Measurements from ENCODE around the gene DDX47. TPM values are rescaled to one million over a fixed set of nuclear protein-coding genes. Genes with fewer than 3 reads are reported as not detected.

The DDX47 gene
- total RNA-seq, 1 donor from 2014 or later: 45.1 TPM

GRCh38 chr12:12791756-12792369 lies 21.3 kb upstream of the DDX47 start:
- peaks cover 23% of the 10 kb centered on the region for H3K4me1 ChIP-seq
- no peaks in the 10 kb centered on the region for H3K27me3 ChIP-seq (ENCODE audit: low read depth)
- no peak for DNase-seq
- no peaks in the 10 kb centered on the region for H3K9me3 ChIP-seq
- no peaks in the 10 kb centered on the region for H3K36me3 ChIP-seq
- intact Hi-C loops (cut with DNase I): no loop called here
- H3K4me3 ChIP-seq: no peak overlapping the region
- ATAC-seq: no peak
- no peak for TF ChIP-seq CTCF (IDR thresholded peaks at IDR 0.05)
- H3K27ac ChIP-seq: peak overlapping the region; percentile 1

- no peaks in the 10 kb centered on the region for H3K36me3 ChIP-seq
- TF ChIP-seq CTCF (IDR thresholded peaks at IDR 0.05): no peak
- H3K4me1 ChIP-seq: peaks cover 20% of the 10 kb centered on the region
- H3K9me3 ChIP-seq: no peaks in the 10 kb centered on the region
- no peak for DNase-seq
- no peak overlapping the region for H3K27ac ChIP-seq
- intact Hi-C loops (cut with DNase I): no loop called here
- no peaks in the 10 kb centered on the region for H3K27me3 ChIP-seq (ENCODE audit: low read depth)
- H3K4me3 ChIP-seq: no peak overlapping the region
- ATAC-seq: no peak
These were observed 20.7 kb upstream of the DDX47 start for GRCh38 chr12:12792421-12792820.

DNA sequence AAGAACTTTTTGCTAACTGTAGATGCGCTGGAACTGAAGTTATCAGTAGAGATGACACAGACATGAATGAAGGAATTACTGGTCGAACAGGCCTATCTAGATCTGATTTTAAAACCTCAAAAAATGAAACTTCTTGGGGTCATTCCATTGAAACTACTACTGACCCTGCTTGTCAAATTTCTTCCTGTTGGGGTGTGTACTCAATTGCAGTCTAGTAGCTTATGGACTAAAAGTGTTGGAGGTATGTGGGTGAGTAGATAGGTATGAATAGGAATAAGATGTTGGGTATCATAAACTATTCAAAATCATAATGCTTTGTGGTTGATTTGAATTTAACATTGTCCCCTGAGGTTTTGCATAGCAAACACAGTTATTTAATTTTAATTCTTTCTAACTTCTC lies 18.5 kb upstream of the DDX47 start:
- Histone ChIP-seq H3K4me3 (no peak overlapping the region), H3K9me3 (no peaks in the 10 kb centered on the region), H3K27me3 (ENCODE audit: low read depth) (no peaks in the 10 kb centered on the region), H3K36me3 (no peaks in the 10 kb centered on the region), H3K4me1 (no peaks in the 10 kb centered on the region), H3K27ac (no peak overlapping the region)
- DNase-seq (no peak), ATAC-seq (no peak)
- intact Hi-C loops (cut with DNase I): no loop called here
- no peak for TF ChIP-seq CTCF (IDR thresholded peaks at IDR 0.05)

DNA sequence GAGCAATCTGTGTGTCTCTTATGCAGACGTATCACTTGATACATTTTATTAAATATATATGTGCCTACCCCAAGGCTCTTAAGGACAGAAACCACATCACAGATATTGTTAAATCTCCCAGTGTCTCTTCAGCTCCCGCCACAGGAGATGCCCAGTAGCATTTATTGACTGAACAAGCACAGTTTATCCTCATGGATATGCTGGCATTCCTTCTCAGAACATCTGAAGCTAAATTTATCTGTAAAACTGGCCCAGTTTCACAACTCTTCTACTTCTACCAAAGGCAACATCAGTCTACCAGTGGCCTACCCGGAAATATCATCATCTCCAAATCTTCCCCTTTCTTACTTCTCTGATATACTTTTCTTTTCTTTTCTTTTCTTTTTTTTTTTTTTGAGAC lies 17.0 kb upstream of the DDX47 start:
- no peak for ATAC-seq
- no peaks in the 10 kb centered on the region for H3K4me1 ChIP-seq

GRCh38 chr12:12796928-12797793 lies 16.0 kb upstream of the DDX47 start:
- no peak for ATAC-seq
- H3K36me3 ChIP-seq: no peaks in the 10 kb centered on the region
- DNase-seq: no peak
- H3K27ac ChIP-seq: no peak overlapping the region
- H3K4me3 ChIP-seq: no peak overlapping the region
- no peaks in the 10 kb centered on the region for H3K27me3 ChIP-seq (ENCODE audit: low read depth)
- TF ChIP-seq CTCF (IDR thresholded peaks at IDR 0.05): no peak
- H3K4me1 ChIP-seq: no peaks in the 10 kb centered on the region
- no peaks in the 10 kb centered on the region for H3K9me3 ChIP-seq
- intact Hi-C loops (cut with DNase I): no loop called here

More for the DNA sequence above, 17.0 kb upstream of the DDX47 start:
- TF ChIP-seq CTCF (IDR thresholded peaks at IDR 0.05): no peak
- no peaks in the 10 kb centered on the region for H3K27me3 ChIP-seq (ENCODE audit: low read depth)
- no peaks in the 10 kb centered on the region for H3K9me3 ChIP-seq
- intact Hi-C loops (cut with DNase I): no loop called here
- no peak for DNase-seq
- H3K4me3 ChIP-seq: no peak overlapping the region
- H3K27ac ChIP-seq: no peak overlapping the region
- H3K36me3 ChIP-seq: no peaks in the 10 kb centered on the region

All from lower lobe of right lung (tissue), 2 donors.